ENCODE results near the gene HECW1.
A peak's percentile ranks its signal among the peaks of the same experiment; 100 is the strongest.
"Not testable (repeated sequence)": the region's sequence is repeated elsewhere in the genome, so short reads cannot be mapped to it uniquely, and the experiment has no call there.

The HECW1 gene

GRCh38 chr7:43484678-43485395 lies 372.4 kb downstream of the HECW1 start:
- Mint-ChIP-seq H3K4me3 (no peak overlapping the region), H3K36me3 (no peaks in the 10 kb centered on the region), H3K4me1 (peaks cover 8% of the 10 kb centered on the region), H3K27ac (no peak overlapping the region), H3K9me3 (no peaks in the 10 kb centered on the region)
- no peak for ATAC-seq
- DNase-seq (ENCODE audit: low spot score in 2 of 2) = peak in 1 of 2 donors; percentile 2

DNA sequence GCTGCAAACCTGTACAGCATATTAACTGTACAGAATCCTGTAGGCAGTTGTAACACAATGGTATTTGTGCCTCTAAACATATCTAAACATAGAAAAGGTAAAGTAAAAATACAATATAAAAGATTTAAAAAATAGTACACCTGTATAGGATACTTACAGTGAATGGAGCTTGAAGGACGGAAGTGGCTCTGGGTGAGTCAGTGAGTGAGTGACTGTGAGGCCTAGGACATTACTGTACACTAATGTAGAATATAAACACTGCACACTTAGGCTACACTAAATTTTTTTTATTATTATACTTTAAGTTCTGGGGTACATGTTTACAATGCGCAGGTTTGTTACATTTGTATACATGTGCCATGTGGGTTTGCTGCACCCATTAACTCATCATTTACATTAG lies 373.1 kb downstream of the HECW1 start:
- no peaks in the 10 kb centered on the region for H3K9me3 Mint-ChIP-seq
- no peak overlapping the region for H3K27ac Mint-ChIP-seq
- no peaks in the 10 kb centered on the region for H3K36me3 Mint-ChIP-seq
- H3K4me3 Mint-ChIP-seq = no peak overlapping the region
- ATAC-seq (no peak), DNase-seq (ENCODE audit: low spot score in 2 of 2) (peak in 1 of 2 donors; percentile 20)
- H3K4me1 Mint-ChIP-seq = peaks cover 8% of the 10 kb centered on the region

GRCh38 chr7:43486008-43486407 lies 373.6 kb downstream of the HECW1 start:
- peak in 1 of 2 donors; percentile 10 for DNase-seq (ENCODE audit: low spot score in 2 of 2)
- H3K4me3 Mint-ChIP-seq, H3K36me3 Mint-ChIP-seq, H3K9me3 Mint-ChIP-seq, H3K4me1 Mint-ChIP-seq, ATAC-seq, H3K27ac Mint-ChIP-seq: not testable (repeated sequence)

DNA sequence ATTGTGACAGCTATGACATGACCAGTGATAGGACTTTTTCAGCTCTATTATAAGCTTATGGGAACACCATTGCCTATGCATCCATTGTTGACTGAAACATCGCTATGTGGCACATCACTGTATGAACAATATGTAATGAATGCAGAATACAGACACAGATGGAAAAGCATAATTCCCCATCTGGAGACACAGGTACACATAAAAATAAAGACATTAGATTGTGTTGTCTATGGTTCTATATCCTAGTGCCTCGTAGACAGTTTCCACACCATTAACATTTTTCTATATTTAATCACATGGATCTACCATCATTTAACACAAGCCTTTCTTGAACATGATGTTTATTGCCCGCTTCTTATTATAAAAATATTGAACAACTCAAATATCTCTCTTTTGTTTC lies 374.2 kb downstream of the HECW1 start:
- Mint-ChIP-seq H3K4me1 (peaks cover 8% of the 10 kb centered on the region), H3K4me3 (no peak overlapping the region), H3K9me3 (no peaks in the 10 kb centered on the region), H3K36me3 (no peaks in the 10 kb centered on the region), H3K27ac (no peak overlapping the region)
- ATAC-seq (no peak), DNase-seq (ENCODE audit: low spot score in 2 of 2) (no peak)

GRCh38 chr7:43487731-43488073 lies 375.3 kb downstream of the HECW1 start:
- Mint-ChIP-seq H3K4me3 (no peak overlapping the region), H3K36me3 (no peaks in the 10 kb centered on the region), H3K9me3 (no peaks in the 10 kb centered on the region), H3K4me1 (peaks cover 8% of the 10 kb centered on the region), H3K27ac (peak overlapping the region; percentile 30)
- ATAC-seq (no peak), DNase-seq (ENCODE audit: low spot score in 2 of 2) (peak in 1 of 2 donors; percentile 15)

DNA sequence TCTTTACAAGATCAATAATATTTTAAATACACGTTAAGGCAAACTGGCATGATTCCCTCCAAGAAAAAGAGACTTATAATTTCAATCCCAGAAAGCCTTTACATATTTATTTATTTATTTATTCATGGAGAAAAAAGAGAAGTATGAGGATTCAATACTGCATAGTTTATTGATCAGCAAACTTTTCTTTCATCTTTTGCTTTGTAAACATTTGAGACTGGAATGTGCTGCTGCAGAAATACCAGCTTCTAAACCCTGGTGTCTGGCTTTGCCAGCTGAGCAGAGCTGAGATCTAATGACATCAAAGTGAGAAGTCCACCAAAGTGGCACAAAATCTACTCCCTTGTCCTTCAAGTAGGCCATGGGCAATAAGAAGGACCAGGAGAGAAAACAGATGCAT lies 376.8 kb downstream of the HECW1 start:
- no peaks in the 10 kb centered on the region for H3K9me3 Mint-ChIP-seq
- no peak for DNase-seq (ENCODE audit: low spot score in 2 of 2)
- no peak for ATAC-seq
- H3K36me3 Mint-ChIP-seq = no peaks in the 10 kb centered on the region
- H3K27ac Mint-ChIP-seq = no peak overlapping the region
- no peak overlapping the region for H3K4me3 Mint-ChIP-seq
- H3K4me1 Mint-ChIP-seq = peaks cover 8% of the 10 kb centered on the region

- Mint-ChIP-seq H3K36me3 (no peaks in the 10 kb centered on the region), H3K9me3 (no peaks in the 10 kb centered on the region), H3K4me1 (peaks cover 8% of the 10 kb centered on the region), H3K27ac (no peak overlapping the region), H3K4me3 (no peak overlapping the region)
- DNase-seq (ENCODE audit: low spot score in 2 of 2) (peak in 1 of 2 donors; percentile 23), ATAC-seq (no peak)
Measured at GRCh38 chr7:43490016-43490415, 377.6 kb downstream of the HECW1 start.

DNA sequence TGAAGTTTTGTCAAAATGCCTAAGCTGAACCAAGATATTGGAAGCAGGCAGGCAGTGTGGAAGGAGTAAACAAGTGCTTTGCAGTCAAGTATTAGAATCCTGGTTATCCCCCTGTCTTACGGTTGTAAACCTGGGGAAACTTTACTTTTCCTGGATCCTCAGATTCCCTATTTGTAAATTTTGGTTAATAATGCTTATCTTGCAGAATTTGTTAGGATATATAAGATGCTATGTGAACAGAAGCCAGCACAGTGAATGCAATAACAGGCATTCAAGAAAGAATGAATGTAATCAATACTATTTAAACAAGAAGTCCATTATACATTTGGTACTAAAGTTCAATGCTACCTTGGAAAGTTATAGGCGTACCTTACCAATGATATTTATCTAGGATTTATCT lies 378.7 kb downstream of the HECW1 start:
- H3K36me3 Mint-ChIP-seq = no peaks in the 10 kb centered on the region
- H3K4me1 Mint-ChIP-seq = peaks cover 8% of the 10 kb centered on the region
- no peak overlapping the region for H3K27ac Mint-ChIP-seq
- DNase-seq (ENCODE audit: low spot score in 2 of 2) (no peak), ATAC-seq (no peak)
- no peaks in the 10 kb centered on the region for H3K9me3 Mint-ChIP-seq
- H3K4me3 Mint-ChIP-seq = no peak overlapping the region

DNA sequence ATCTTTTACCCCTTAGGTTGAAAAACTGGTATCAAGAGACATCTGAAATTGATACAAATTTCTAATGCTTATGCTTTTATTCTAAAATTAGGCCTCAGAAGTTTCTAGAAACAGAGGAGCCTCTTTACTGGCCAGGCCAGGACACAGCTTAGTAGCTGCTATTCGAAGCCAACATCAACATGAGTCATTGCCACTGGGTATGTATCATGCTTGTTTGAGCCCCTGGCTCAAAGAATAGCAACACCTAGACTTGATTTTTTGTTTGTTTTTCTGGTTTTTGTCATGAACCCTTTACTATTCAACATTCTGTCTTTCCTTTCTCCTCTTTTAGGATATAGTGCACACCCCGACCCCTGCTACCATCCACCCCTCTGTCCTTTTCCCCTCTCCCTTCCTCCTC lies 379.5 kb downstream of the HECW1 start:
- Mint-ChIP-seq H3K4me3 (no peak overlapping the region), H3K27ac (no peak overlapping the region), H3K4me1 (peaks cover 8% of the 10 kb centered on the region), H3K9me3 (no peaks in the 10 kb centered on the region), H3K36me3 (no peaks in the 10 kb centered on the region)
- no peak for DNase-seq (ENCODE audit: low spot score in 2 of 2)
- ATAC-seq = peak; percentile 55

GRCh38 chr7:43492896-43493295 lies 380.4 kb downstream of the HECW1 start:
- Mint-ChIP-seq H3K27ac (no peak overlapping the region), H3K9me3 (no peaks in the 10 kb centered on the region), H3K36me3 (no peaks in the 10 kb centered on the region), H3K4me1 (peaks cover 8% of the 10 kb centered on the region), H3K4me3 (no peak overlapping the region)
- no peak for ATAC-seq
- no peak for DNase-seq (ENCODE audit: low spot score in 2 of 2)

GRCh38 chr7:43495572-43495971 lies 383.1 kb downstream of the HECW1 start:
- DNase-seq (ENCODE audit: low spot score in 2 of 2) (no peak), ATAC-seq (no peak)
- Mint-ChIP-seq H3K4me3 (no peak overlapping the region), H3K9me3 (no peaks in the 10 kb centered on the region), H3K27ac (peak overlapping the region; percentile 8), H3K36me3 (no peaks in the 10 kb centered on the region), H3K4me1 (no peaks in the 10 kb centered on the region)

DNA sequence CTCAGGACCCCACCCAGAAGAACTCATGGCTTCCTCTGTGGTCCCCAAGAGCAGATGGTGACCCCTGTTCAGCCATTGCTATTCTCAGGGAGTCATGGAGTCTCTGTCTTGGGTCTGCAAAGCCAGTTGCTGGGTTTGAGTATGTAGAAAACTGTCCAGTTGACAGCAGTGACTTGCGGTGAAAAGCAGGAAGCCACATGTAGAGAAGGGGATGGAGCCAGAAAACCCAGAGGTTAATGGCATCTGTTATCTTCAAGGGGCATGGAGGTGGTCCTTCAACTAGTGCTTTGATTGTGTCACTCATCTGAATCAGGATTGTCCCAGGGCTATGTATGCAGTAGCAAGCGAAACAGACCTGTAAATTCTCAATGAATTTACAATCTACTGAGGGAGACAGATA lies 384.1 kb downstream of the HECW1 start:
- Mint-ChIP-seq H3K9me3 (no peaks in the 10 kb centered on the region), H3K4me3 (no peak overlapping the region), H3K36me3 (no peaks in the 10 kb centered on the region), H3K27ac (no peak overlapping the region), H3K4me1 (no peaks in the 10 kb centered on the region)
- ATAC-seq = no peak
- no peak for DNase-seq (ENCODE audit: low spot score in 2 of 2)

GRCh38 chr7:43501870-43502269 lies 389.4 kb downstream of the HECW1 start:
- no peak for DNase-seq (ENCODE audit: low spot score in 2 of 2)
- Mint-ChIP-seq H3K4me1 (no peaks in the 10 kb centered on the region), H3K27ac (no peak overlapping the region), H3K9me3 (no peaks in the 10 kb centered on the region), H3K36me3 (no peaks in the 10 kb centered on the region), H3K4me3 (no peak overlapping the region)
- ATAC-seq = no peak

GRCh38 chr7:43502941-43503340 lies 390.5 kb downstream of the HECW1 start:
- no peak overlapping the region for H3K27ac Mint-ChIP-seq
- H3K9me3 Mint-ChIP-seq = no peaks in the 10 kb centered on the region
- no peak for DNase-seq (ENCODE audit: low spot score in 2 of 2)
- H3K36me3 Mint-ChIP-seq = no peaks in the 10 kb centered on the region
- H3K4me3 Mint-ChIP-seq = no peak overlapping the region
- no peak for ATAC-seq
- H3K4me1 Mint-ChIP-seq = no peaks in the 10 kb centered on the region

- H3K4me1 Mint-ChIP-seq = no peaks in the 10 kb centered on the region
- no peaks in the 10 kb centered on the region for H3K9me3 Mint-ChIP-seq
- no peak overlapping the region for H3K27ac Mint-ChIP-seq
- H3K4me3 Mint-ChIP-seq = no peak overlapping the region
- H3K36me3 Mint-ChIP-seq = no peaks in the 10 kb centered on the region
- no peak for ATAC-seq
- DNase-seq (ENCODE audit: low spot score in 2 of 2) = no peak
Measured at GRCh38 chr7:43505412-43505811, 393.0 kb downstream of the HECW1 start.

DNA sequence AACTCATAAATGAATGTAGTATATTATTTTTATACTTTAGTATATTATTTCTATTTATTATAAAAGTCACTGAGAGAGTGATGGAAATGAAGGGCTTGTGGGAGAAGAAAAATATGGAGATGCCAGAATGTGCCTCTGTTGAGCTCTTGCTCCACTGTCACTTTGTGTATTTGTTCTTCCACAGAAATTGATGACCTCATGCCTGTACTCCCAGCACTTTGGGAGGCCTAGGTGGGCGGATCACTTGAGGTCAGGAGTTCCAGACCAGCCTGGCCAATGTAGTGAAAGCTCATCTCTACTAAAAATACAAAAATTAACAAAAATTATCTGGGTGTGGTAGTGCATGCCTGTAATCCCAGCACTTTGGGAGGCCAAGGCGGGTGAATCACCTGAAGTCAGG lies 394.0 kb downstream of the HECW1 start:
- H3K4me1 Mint-ChIP-seq = no peaks in the 10 kb centered on the region
- DNase-seq (ENCODE audit: low spot score in 2 of 2) = no peak
- no peaks in the 10 kb centered on the region for H3K9me3 Mint-ChIP-seq
- no peak for ATAC-seq
- no peaks in the 10 kb centered on the region for H3K36me3 Mint-ChIP-seq
- H3K27ac Mint-ChIP-seq = no peak overlapping the region
- H3K4me3 Mint-ChIP-seq = no peak overlapping the region

DNA sequence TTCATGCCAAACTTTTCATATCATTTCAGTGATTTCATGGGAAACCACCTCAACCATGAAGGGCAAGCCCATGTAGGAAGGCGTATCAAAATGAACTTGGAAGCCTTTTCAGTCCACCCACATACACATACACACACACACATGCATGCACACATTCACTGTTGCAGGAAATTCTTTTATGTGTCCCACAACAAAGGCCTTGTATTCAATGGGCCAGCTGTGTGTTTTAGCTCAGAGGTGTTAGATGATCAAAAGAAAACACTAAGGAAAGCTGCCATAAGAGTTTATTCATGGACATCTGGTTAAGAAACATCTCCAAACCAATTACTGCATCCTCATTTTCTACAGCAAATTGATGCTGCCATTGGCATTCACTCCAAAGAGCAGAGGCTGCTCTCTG lies 396.0 kb downstream of the HECW1 start:
- H3K4me1 Mint-ChIP-seq = peaks cover 5% of the 10 kb centered on the region
- H3K36me3 Mint-ChIP-seq = no peaks in the 10 kb centered on the region
- ATAC-seq = no peak
- H3K4me3 Mint-ChIP-seq = no peak overlapping the region
- no peaks in the 10 kb centered on the region for H3K9me3 Mint-ChIP-seq
- H3K27ac Mint-ChIP-seq = no peak overlapping the region
- no peak for DNase-seq (ENCODE audit: low spot score in 2 of 2)

Data from stimulated activated effector memory CD8-positive, alpha-beta T cell treated with anti-CD3 and anti-CD28 coated beads, Interleukin-12 subunit alpha, Interleukin-12 subunit beta, amount 100 ng/mL, for 72 hours (primary cell).